Measurements from ENCODE around the gene ACSF2. TPM values are rescaled to one million over a fixed set of nuclear protein-coding genes. Genes with fewer than 3 reads are reported as not detected.
A peak's percentile ranks its signal among the peaks of the same experiment; 100 is the strongest.

The ACSF2 gene
- total RNA-seq, 4 donors from 2014 or later: 165 to 460 (median 190) TPM

DNA sequence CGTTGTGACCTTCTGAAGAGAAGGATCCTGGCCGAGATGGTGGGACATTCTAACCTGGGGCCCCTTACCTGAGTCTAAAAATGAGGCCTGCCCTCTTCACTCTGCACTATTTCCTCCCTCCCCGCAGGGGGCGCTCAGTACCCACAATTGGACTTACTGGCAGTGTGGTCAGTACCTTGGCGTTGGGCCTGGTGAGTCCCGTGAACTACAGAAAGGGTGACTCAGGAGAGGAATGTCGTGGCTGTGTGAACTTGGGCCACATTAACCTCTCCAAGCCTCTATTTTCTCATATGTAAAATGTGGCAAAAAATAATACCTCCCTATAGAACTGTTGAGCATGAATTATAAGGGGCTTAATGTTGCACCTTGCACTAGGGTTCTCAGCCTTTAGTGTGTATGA, 56.5 kb downstream of the ACSF2 start:
- intact Hi-C loops (cut with DNase I; ENCODE audit: low total_unique reads): loop anchor here (10.0 kb wide), 1 partner anchor 62 kb away; the partner anchor contains the start of gene SPATA20
- H3K36me3 ChIP-seq: peaks cover 0 to 16% (median 5%) of the 10 kb centered on the region in 4 donors
- in situ Hi-C loops (cut with MboI; ENCODE audit: low pct_ligation_motif_present in 1 of 4, low pct_unique_long_range_greater_than_20kb in 1 of 4, low sequenced_read_pairs in 3 of 4): loop anchor here in 1 of 4 donors (10.0 kb wide), 1 partner anchor 62 kb away; the partner anchor contains the start of gene SPATA20
- H3K4me3 ChIP-seq: no peak overlapping the region
- WGBS, 2 donors (ENCODE audit: low coverage in 1 of 2): 0 to 3% methylated on average over 1 to 7 of the region's 7 CpGs
- peak overlapping the region; percentile 78 to 83 (median 80) for H3K27ac ChIP-seq
- DNase-seq: peak; percentile 94
- no peaks in the 10 kb centered on the region for H3K27me3 ChIP-seq
- TF ChIP-seq POLR2AphosphoS5 (IDR thresholded peaks at IDR 0.05): peak; percentile 64 to 81 (median 78)
- peak; percentile 67 to 98 (median 90) for TF ChIP-seq CTCF (IDR thresholded peaks at IDR 0.05)
- TF ChIP-seq EP300 (IDR thresholded peaks at IDR 0.05; ENCODE audit: low read depth): no peak
- no peak for TF ChIP-seq POLR2A (IDR thresholded peaks at IDR 0.05)
- H3K9me3 ChIP-seq: no peaks in the 10 kb centered on the region
- peaks cover 15 to 38% (median 22%) of the 10 kb centered on the region in 4 donors for H3K4me1 ChIP-seq

DNA sequence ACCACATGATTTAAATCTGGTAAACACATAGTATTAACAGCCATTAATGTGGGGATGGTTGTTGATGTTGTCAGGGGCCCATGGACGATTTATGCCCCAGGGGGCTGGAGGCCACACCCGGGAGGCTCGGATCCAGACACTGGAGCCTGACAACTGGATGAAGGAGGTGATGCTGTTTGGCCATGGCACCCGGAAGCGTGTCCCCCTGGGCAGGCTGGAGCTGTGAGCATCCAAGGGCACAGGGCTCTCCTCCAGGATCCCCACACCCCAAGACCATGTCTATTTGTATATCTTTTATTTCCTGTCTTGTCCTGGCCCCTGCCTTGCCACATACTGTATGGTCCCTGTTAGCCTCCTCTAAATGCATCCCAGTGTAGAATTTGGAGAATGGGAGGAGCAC, 57.2 kb downstream of the ACSF2 start:
- Histone ChIP-seq H3K27ac (peak overlapping the region; percentile 78 to 83 (median 80)), H3K36me3 (peaks cover 0 to 16% (median 5%) of the 10 kb centered on the region in 4 donors), H3K9me3 (no peaks in the 10 kb centered on the region), H3K4me3 (no peak overlapping the region), H3K27me3 (no peaks in the 10 kb centered on the region), H3K4me1 (peaks cover 11 to 31% (median 19%) of the 10 kb centered on the region in 4 donors)
- TF ChIP-seq CTCF (IDR thresholded peaks at IDR 0.05): no peak
- no peak for TF ChIP-seq POLR2AphosphoS5 (IDR thresholded peaks at IDR 0.05)
- TF ChIP-seq EP300 (IDR thresholded peaks at IDR 0.05; ENCODE audit: low read depth): no peak
- TF ChIP-seq POLR2A (IDR thresholded peaks at IDR 0.05): no peak
- intact Hi-C loops (cut with DNase I; ENCODE audit: low total_unique reads): loop anchor here (10.0 kb wide), 1 partner anchor 62 kb away; the partner anchor contains the start of gene SPATA20
- 80% methylated on average over 5 of the region's 5 CpGs; no CpG with 5 or more reads in 1 of the 2 donors for WGBS, 2 donors (ENCODE audit: low coverage in 1 of 2)
- no peak for DNase-seq
- in situ Hi-C loops (cut with MboI; ENCODE audit: low pct_ligation_motif_present in 1 of 4, low pct_unique_long_range_greater_than_20kb in 1 of 4, low sequenced_read_pairs in 3 of 4): loop anchor here in 1 of 4 donors (10.0 kb wide), 1 partner anchor 62 kb away; the partner anchor contains the start of gene SPATA20

GRCh38 chr17:50484386-50485155, 58.6 kb downstream of the ACSF2 start:
- Histone ChIP-seq H3K4me1 (peaks cover 8 to 27% (median 13%) of the 10 kb centered on the region in 4 donors), H3K9me3 (no peaks in the 10 kb centered on the region), H3K27ac (no peak overlapping the region), H3K27me3 (no peaks in the 10 kb centered on the region), H3K36me3 (peaks cover 0 to 16% (median 5%) of the 10 kb centered on the region in 4 donors), H3K4me3 (no peak overlapping the region)
- WGBS, 2 donors (ENCODE audit: low coverage in 1 of 2): 92% methylated on average over 11 of the region's 11 CpGs; no CpG with 5 or more reads in 1 of the 2 donors
- intact Hi-C loops (cut with DNase I; ENCODE audit: low total_unique reads): loop anchor here (10.0 kb wide), 1 partner anchor 60 kb away; the partner anchor contains the start of gene SPATA20
- TF ChIP-seq CTCF (IDR thresholded peaks at IDR 0.05) (no peak), EP300 (IDR thresholded peaks at IDR 0.05; ENCODE audit: low read depth) (no peak), POLR2A (IDR thresholded peaks at IDR 0.05) (no peak), POLR2AphosphoS5 (IDR thresholded peaks at IDR 0.05) (no peak)
- in situ Hi-C loops (cut with MboI; ENCODE audit: low pct_ligation_motif_present in 1 of 4, low pct_unique_long_range_greater_than_20kb in 1 of 4, low sequenced_read_pairs in 3 of 4): loop anchor here in 1 of 4 donors (10.0 kb wide), 1 partner anchor 60 kb away; the partner anchor contains the start of gene SPATA20
- no peak for DNase-seq
